Measurements from ENCODE around the gene ARHGAP19.

ARHGAP19 gene, protein sequence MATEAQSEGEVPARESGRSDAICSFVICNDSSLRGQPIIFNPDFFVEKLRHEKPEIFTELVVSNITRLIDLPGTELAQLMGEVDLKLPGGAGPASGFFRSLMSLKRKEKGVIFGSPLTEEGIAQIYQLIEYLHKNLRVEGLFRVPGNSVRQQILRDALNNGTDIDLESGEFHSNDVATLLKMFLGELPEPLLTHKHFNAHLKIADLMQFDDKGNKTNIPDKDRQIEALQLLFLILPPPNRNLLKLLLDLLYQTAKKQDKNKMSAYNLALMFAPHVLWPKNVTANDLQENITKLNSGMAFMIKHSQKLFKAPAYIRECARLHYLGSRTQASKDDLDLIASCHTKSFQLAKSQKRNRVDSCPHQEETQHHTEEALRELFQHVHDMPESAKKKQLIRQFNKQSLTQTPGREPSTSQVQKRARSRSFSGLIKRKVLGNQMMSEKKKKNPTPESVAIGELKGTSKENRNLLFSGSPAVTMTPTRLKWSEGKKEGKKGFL

DNA sequence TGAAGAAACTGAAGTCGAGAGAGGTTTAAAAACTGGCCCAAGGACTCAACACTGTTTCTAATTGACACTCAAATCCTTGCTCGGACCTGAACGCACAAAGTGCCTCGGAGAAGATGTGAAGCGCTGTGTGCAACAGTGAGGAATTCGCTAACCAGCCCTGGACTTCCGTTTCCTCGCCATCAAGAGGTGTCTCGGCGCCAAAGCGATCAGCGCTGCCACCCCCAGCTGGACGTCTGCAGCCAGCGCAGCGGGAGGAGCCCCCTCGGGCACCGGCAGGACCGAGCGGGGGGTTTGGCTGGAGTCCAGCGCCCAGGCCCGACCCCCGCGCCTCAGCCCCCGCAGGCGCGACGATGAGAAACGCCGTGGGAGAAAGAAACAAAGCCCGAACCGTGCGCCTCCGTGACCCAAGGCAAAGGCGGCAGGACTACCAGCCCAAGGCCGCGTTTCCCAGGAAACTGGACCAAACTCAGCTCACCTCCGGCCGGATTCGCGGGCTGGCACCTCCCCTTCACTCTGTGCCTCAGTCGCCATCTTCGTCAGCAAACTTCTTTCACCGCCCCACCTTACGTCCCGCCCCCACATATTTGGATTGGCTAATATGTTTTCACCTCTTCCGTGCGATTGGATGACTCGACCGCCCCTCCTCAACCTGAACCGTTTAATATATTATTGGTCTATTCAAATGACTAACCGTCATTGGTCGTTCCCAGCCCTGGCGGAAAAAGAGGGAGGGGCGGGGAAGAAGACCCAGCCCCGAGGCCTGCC, at the start of gene ARHGAP19:
ARHGAP19 (minus strand) TSS at position 541 of the 765 bp plus-strand sequence; CDS start at position 531, 10 bp downstream.
- DNase-seq (ENCODE audit: low spot score) = peak; percentile 98

DNA sequence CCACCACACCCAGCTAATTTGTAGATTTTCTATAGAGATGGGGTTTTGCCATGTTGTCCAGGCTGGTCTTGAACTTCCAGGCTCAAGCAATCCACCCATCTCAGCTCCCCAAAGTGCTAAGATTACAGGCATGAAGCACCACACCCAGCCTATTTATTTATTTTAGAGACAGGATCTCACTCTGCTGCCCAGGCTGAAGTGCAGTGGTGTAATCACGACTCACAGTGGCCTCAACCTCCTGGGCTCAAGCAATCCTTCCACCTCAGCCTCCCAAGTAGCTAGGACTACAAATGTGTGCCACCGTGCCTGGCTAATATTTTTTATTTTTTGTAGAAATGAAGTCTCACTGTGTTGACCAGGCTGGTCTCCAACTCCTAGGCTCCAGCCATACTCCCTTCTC, 49.0 kb upstream of the ARHGAP19 start:
- DNase-seq (ENCODE audit: low spot score) = no peak

DNA sequence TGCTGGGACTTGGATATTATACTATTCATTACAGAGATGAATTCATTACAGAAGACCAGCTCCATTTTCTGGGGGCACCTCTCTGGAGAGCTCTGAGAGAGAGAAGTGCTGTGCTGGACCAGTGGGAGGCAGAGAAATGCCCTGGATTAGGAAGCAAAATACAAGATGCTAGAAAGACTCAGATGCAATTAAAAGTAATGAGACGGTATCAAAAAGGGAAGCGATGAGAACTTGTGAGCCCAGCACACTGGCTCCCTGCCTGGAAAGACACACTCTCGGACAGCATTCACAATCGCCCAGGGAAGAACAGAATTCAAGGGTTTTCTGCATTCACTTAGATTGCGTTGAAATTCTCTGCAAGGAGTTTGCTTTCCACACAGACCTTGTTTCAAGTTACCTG, 45.6 kb upstream of the ARHGAP19 start:
- DNase-seq (ENCODE audit: low spot score) = no peak

DNA sequence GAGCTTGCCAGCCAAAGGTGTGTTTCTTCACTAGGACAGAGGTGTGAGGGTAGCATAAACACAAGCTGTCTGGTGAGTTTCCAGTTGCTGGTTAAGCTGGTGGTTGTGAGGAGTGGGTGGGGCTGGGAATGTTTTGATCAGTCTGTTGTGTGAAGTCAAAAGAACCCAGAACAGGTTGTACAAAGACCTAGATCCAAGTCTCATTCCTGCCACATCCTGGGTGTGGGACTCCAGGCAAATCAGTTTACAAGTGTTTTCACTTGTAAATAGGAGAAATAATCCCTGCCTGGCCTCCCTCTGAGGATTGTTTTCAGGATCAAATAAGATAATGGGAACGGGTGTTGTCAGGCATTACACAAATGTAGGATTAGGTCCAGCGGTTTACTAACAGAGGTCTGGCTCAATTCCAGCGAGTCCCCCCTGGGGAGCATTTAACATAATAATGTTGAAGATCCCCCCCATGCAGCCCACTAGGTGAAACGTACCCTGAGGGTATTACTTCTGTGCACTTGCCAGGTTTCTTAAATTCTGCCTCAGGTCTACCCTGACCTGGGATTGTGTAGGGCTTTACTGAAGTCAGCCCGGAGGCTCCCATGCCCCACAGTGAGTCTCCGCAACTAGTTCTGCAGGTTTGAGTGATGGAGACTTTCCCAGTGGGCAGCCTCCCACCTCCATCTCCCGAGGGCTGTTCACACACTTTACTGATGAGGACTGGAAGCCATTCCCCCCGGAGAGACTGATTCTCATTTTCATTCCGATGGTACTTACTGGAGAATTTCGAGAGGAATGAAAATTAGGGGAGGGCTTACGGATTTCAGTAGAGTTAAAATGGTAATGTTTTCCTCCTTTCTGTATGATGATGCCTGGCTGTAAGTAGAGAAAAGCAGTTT, 44.8 kb upstream of the ARHGAP19 start:
- DNase-seq (ENCODE audit: low spot score) = no peak

DNA sequence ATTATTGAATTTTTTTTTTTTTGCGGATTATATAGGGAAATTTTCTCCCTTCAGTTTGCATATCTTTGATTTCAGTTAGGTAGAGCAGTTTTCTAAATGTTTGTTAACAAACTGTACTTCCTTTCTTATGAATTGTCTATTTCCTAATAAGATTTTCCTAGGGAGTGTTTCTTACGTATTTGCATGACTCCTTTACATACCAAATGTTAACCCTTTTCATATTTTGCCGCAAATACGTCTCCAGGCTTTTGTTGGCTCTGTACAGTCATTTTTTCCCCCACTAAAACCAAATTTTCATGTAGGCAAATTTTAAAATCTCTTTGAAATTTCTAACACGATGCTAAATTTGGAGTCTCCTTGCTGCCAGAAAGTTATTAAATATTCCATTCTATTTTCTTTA, 44.0 kb upstream of the ARHGAP19 start:
- no peak for DNase-seq (ENCODE audit: low spot score)

DNA sequence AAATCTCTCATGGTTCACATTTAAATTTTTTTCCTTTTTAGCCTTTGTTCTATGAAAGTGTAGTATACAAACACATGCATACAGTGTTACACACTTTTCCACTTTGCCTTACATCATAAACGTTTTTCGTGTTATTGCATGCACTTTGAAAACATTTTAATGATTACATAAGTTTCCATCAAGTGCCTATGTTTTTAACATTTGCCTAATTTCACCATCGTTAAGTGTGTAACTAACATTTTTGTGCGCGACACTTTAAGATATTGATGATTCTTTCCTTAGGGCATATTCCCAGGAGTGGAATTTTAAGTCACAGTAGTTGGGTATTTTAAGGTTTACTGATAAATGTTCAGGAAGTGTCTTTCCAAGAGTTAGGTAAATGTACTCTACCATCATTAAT, 43.6 kb upstream of the ARHGAP19 start:
- DNase-seq (ENCODE audit: low spot score) = no peak

DNA sequence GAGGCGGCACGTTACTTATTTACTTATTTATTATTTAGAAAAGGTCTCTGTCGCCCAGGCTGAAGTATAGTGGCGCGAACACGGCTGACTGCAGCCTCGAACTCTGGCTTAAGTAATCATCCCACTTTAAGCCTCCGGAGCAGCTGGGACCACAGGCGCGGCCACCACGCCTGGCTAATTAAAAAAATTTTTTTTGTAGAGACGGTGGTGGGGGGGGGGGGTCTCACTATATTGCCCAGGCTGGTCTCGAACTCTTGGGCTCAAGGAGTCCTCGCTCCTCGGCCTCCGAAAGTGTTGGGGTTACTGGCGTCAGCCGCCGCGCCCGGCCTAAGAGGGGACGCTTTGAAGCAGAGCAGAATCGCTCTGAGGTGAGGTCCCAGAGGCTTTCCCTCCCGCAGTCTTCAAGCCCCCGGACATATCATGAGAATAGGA, 42.8 kb upstream of the ARHGAP19 start:
- DNase-seq (ENCODE audit: low spot score) = no peak

DNA sequence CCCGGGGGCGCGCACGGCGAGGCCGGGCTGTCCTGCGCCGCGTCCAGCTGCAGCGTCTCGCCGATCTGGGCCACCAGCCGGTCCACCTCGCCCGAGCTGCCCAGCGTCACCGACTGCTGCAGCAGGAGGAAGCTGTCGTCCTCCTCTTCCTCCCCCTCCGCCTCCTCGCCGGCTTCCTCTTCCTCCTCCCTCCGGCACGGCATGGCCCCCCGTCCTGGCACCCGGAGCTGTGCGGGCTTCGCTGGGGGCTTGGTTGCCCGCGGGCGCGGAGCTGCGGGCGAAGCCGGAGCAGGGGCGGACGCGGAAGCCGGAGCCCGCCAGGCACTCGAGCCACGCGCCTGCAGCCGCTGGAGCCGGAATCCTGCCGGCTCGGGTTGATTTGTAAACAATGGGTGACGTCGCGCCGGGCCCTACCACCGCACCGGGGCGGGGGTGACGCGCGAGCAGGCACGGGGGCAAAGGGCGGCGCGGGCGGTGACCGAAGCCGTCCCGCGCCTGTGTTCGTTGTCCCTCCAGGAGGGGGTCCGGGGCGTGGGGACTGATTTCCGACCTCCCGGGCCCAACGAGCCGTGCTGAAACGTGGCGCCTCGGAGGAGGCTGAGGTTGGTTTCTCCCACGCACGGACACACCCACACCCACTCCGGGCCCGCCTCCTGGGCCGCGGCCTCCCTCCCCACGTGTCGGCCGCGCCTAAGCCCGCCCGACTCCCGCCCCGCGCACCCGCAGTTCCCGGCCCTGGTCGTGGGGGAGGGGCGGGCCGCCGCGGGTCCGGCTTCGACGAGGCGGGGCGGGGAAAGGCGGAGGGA, 42.1 kb upstream of the ARHGAP19 start, which contains the start of gene FRAT2:
FRAT2 (minus strand) TSS at position 360 of the 806 bp plus-strand sequence; CDS start at position 203, 157 bp downstream.
- peak; percentile 92 for DNase-seq (ENCODE audit: low spot score)

DNA sequence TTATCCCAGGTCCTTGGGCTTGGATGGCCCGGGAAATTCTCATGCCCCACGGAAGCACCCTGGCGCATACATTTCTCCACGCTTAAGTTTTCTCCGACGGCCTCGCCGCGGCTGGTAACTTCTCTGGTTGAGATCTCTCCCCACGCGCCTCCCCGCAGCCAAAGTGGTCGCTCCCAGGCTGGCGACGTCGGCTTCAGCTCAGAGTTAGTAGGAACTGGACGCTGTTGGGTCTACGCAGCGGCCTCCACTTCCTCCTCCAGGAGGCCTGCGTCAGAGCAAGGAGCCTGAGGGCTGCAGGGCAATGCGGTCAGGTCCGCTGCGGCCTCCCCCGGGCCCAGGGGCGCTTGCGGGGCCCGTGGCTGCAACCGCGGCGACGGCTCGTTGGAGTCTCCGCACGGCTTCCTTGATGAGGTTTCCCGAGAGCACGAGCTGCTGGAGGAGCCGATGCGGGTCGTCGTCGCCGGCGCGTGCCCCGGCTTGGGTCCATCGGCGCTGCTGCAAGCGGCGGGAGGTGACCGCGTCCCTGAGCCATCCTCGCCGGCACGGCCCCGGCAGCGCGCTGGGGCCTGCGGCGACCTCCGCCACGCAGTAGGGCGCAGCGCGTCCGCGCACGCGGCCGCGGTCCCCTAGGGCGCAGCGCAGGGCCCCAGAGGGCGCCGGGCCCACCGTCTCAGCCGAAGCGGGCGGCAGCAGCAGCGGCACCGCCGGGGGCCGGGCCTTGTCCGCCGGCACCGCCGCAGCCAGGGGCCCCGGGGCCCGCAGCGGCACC, 41.3 kb upstream of the ARHGAP19 start:
- no peak for DNase-seq (ENCODE audit: low spot score)

DNA sequence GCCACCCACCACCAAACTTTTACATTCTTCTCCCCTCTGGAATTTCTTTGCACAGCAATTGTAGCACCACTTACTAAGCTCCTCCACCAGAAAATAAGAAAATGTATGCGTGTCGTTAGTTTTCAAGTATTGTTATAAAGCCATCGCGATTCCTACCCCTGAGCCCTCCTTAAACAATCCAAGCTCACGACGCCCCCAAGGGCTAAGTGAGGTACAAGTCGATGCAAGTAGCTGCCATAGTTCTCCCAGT, 40.8 kb upstream of the ARHGAP19 start:
- no peak for DNase-seq (ENCODE audit: low spot score)

DNA sequence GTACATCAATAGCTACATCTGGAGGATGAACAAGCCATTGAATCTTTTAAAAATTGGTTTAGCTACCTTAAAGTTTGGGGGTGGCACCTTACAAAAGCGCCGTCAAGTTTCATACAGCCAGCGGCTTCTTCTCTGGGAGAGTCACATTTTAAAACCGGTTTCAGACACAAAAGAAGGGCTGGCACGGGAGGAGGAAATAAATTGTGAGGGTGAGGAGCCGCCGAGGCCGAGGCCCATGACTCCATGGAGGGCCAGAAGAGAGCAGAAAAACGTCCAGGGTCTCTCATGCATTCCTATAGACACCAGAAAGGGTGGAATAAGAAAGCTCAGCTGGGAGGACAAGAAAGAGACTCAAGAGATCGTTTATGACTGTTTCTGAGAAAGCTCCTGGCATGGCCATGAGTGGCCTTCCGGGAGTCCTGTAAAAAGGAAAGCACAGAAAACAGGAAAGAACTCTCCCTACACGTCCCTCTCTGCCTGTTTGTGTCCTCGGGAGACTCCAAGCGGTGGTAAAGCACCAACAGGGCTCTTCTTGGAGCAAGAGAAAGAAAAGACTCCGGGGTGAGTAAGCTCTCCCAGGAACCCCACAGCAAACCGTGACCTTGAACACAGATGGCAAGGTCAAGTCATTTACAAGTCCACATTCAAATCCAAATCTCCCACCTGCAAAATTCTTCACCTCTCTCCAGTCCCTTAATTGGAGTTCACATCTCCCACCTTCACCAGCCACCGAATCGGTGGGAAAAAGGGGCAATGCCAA, 40.3 kb upstream of the ARHGAP19 start:
- DNase-seq (ENCODE audit: low spot score) = peak; percentile 75

DNA sequence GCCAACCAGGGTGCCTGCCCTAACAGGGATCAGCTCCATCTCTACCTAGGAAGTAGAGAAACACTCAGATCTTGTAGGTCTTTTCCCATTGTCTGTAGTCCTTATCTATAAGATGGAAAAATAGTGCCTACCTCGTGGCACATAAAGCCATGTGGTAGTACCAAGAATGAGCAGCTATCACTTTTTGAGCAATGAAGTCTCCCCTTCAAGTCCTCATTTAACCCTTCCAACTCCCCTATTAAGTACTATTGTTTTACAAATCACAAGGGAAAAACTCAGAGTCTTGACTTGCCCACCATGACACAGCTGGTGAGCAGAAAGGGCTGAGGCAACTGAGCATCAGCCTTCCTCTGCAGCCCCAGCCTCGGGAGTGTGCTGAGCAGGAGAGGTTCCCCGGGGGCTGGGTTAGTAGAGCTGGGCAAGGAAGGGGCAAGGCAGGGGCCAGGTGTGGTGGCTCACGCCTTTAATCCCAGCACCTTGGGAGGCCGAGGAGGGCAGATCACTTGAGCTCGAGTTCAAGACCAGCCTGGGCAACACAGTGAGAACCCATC, 38.8 kb upstream of the ARHGAP19 start:
- no peak for DNase-seq (ENCODE audit: low spot score)

DNA sequence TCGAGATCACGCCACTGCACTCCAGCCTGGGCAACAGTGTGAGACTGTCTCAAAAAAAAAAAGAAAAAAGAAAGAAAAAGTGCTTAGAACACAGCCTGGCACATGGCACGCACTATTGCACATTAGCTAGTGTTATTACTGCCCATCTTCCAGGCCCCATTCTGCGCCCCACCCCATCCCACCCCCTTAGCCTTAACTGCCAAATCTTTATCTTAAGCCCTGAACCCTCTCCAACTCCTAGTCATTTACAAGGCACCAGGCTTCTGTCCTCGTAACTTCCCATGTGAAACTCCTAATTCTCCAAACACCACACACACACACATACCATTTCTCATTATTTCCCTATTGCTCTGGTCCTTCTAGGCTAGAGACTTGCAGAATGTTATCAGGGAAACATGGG, 37.3 kb upstream of the ARHGAP19 start:
- DNase-seq (ENCODE audit: low spot score) = no peak

DNA sequence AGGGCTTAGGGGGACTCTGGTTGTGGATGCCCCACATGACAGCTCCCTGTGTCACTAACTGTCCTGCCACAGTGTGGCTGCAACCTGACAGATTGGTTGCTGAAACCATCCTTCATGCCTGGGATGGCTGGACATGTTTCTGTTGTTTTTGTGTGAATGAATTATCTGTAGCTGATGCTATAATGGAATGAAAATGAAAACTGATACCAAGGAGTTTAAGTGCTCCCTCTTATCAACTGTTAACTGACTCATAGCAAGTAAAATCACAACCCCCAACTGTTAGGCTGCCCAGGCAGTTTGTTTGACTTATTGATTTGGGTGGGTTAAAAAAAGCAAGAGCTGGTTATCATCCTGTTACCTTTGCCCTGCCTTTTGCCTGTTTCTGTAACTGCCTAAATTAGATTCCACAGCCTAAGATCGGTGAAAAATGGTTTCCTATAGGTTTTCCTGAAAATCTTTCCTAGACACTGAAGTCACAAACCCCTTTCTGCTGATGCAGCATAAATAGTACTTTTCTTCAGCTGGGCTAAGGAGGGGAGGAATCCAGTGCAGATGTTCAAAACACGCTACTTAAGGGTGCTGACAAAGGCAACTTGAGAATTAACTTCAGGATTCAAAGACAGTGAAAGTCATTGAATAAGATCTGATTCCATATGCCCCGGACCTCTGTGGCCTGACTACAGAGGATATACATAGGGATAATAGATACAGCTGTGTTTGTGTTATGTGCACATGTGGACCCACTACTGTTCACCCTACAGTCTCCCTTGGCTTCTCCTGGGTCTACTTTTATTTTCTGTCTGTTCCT, 36.4 kb upstream of the ARHGAP19 start:
- no peak for DNase-seq (ENCODE audit: low spot score)

DNA sequence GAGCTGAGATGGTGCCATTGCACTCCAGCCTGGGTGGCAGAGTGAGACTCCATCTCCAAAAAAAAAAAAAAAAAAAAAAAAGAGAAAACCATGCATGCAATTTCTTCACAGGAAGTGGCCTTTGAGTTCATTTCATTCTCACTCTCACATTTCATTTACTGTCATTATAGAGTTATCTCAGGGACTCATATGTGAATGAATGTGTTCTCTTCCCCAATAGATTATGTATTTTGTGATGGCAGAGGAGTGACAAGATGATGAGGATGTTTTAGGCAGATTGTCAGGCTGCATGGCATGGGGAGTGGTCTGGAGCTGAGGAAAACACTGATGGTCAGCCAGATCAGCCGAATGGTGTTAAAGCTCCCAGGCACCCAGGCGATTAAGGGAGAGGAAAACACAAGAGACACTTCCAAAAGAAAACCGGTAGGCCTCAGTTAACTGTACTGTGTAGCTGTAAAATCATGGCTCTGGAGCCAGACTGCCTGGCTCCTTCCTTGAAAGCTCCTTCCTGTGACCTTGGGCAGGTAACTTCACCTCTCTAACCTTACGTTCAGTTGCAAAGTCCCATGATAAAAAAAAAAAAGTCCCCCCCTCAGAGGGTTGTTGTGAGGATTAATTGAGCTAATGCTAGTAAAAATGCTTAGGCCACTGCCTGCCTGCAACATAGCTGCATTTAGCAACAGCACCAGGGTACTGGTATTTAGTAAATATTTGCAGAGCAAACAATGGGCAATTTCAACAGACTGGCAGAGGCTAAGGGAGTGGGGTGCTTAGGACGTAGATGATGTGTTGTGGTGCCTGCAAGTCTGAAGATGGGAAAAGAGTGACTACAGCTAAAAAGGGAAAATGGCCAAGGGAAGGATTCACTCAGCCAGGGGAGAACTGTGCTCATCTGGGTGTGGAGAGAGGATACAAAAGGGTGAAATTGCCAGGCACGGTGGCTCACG, 35.2 kb upstream of the ARHGAP19 start:
- DNase-seq (ENCODE audit: low spot score) = no peak

DNA sequence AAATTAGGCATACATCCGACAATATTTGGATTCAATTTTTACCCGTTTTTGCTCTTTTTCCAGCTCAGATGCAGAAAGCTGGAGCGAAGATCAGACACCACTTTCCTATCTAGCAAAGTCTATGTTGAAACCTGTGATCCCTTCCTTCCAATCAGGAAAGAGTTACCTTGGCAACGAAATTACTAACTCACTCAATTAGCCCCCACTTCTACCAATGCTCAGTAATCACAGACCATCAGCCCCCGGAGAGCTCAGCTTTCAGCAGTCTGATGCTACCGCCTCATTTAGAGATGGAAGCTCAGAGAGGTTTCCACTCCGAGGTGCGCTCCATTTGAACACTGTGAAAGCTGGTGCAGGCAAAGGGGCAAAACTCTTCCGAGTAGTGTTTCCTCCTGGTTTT, 33.3 kb upstream of the ARHGAP19 start:
- no peak for DNase-seq (ENCODE audit: low spot score)

DNA sequence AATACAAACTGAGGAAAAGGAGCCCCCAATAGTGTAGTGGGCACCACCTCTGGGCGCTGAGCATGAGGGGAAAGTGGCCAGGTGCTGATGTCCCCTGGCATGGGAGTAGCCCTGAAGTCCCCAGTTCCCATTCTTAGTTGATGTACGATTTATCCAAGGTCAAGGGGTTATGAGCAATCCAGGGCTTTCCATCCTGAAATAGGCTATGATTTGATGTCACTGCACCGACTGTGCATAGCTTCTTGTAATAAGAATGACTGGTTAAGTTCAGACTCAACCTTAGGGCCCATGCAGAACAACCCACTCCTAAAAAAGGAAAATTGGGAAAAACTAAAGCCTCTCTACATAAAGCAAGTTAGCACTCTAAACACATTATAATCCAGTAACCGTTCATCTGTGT, 31.1 kb upstream of the ARHGAP19 start:
- no peak for DNase-seq (ENCODE audit: low spot score)

DNA sequence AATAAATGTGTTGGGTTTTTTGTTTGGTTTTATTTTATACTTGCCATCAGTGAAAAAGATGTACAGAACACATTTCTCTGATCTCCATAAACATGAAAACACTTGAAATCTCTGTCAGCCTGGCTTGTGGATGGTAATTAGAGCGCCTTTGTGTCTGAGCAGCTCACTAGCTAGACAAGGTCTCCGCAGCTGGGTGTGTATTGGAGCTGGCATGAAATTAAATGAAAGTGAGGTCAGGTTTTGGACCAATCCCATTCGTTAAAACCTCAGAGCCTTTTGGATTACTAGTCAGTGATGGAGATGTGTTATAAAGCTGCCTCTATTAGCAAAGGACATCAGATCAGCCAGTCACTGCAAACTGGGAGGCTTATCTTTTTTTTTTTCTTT, 29.4 kb upstream of the ARHGAP19 start:
- peak; percentile 74 for DNase-seq (ENCODE audit: low spot score)
